HG02678 (cell line): ENCODE measurements around the gene LHPP.

Experiments
- ATAC-seq: cut with Tn5 transposase; IDR thresholded peaks from one replicate; pipeline ENCODE4 v1.9.1; 2021; ENCODE audit warnings: mild to moderate bottlenecking, moderate library complexity; ENCODE audit not compliant: unreplicated experiment

Gene LHPP

GRCh38 chr10:124551097-124551496, 89.5 kb downstream of the LHPP start:
- no peak for ATAC-seq

GRCh38 chr10:124551755-124552154, 90.1 kb downstream of the LHPP start:
- no peak for ATAC-seq

- no peak for ATAC-seq
Observed at GRCh38 chr10:124552691-124553276, 91.2 kb downstream of the LHPP start.

GRCh38 chr10:124554085-124554858, 92.6 kb downstream of the LHPP start:
- ATAC-seq, result no peak

GRCh38 chr10:124557167-124557566, 95.5 kb downstream of the LHPP start:
- ATAC-seq, result no peak

- no peak for ATAC-seq
Observed at GRCh38 chr10:124557648-124558338, 96.2 kb downstream of the LHPP start.

GRCh38 chr10:124558339-124559321, 97.0 kb downstream of the LHPP start:
- ATAC-seq, result no peak

GRCh38 chr10:124559372-124560132, 97.9 kb downstream of the LHPP start:
- no peak for ATAC-seq

GRCh38 chr10:124560377-124561105, 98.9 kb downstream of the LHPP start:
- no peak for ATAC-seq

GRCh38 chr10:124561206-124561605, 99.6 kb downstream of the LHPP start:
- no peak for ATAC-seq

GRCh38 chr10:124562425-124563060, 100.9 kb downstream of the LHPP start:
- no peak for ATAC-seq

- ATAC-seq, result no peak
Observed at GRCh38 chr10:124563320-124564040, 101.9 kb downstream of the LHPP start.

- no peak for ATAC-seq
Observed at GRCh38 chr10:124564881-124565280, 103.3 kb downstream of the LHPP start.

- no peak for ATAC-seq
Observed at GRCh38 chr10:124565565-124566221, 104.1 kb downstream of the LHPP start.

- no peak for ATAC-seq
Observed at GRCh38 chr10:124566222-124566888, 104.7 kb downstream of the LHPP start.

GRCh38 chr10:124566981-124567835, 105.6 kb downstream of the LHPP start:
- no peak for ATAC-seq
